Uterine smooth muscle cell (primary cell): ENCODE measurements around the gene RMDN3. TPM values are rescaled to one million over a fixed set of nuclear protein-coding genes. Genes with fewer than 3 reads are reported as not detected.

ENCODE experiments used
- total RNA-seq: library from RNA; depleted of rRNA; stranded (reverse); fragments of >200 nt; gene quantifications from 2 replicates; pipeline ENCODE4 v1.2.3, GENCODE V29; 2014

The RMDN3 gene, protein sequence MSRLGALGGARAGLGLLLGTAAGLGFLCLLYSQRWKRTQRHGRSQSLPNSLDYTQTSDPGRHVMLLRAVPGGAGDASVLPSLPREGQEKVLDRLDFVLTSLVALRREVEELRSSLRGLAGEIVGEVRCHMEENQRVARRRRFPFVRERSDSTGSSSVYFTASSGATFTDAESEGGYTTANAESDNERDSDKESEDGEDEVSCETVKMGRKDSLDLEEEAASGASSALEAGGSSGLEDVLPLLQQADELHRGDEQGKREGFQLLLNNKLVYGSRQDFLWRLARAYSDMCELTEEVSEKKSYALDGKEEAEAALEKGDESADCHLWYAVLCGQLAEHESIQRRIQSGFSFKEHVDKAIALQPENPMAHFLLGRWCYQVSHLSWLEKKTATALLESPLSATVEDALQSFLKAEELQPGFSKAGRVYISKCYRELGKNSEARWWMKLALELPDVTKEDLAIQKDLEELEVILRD
- 19.7 and 20.9 TPM in 2 replicates for total RNA-seq

GRCh38 chr15:40754883-40755811 lies at the start of gene RMDN3:
TSS of gene RMDN3 (minus strand) at chr15:40755254. CDS start at chr15:40754783, 471 bp downstream.

GRCh38 chr15:40769274-40770146 lies 14.5 kb upstream of the RMDN3 start, which contains the start of gene C15orf62:
TSS of gene C15orf62 (plus strand) at chr15:40769980. CDS start at chr15:40770496, 516 bp downstream.

GRCh38 chr15:40763801-40764628 lies 9.0 kb upstream of the RMDN3 start, which contains the start of gene GCHFR:
TSS of gene GCHFR (plus strand) at chr15:40764068. CDS start at chr15:40764181, 113 bp downstream.

DNA sequence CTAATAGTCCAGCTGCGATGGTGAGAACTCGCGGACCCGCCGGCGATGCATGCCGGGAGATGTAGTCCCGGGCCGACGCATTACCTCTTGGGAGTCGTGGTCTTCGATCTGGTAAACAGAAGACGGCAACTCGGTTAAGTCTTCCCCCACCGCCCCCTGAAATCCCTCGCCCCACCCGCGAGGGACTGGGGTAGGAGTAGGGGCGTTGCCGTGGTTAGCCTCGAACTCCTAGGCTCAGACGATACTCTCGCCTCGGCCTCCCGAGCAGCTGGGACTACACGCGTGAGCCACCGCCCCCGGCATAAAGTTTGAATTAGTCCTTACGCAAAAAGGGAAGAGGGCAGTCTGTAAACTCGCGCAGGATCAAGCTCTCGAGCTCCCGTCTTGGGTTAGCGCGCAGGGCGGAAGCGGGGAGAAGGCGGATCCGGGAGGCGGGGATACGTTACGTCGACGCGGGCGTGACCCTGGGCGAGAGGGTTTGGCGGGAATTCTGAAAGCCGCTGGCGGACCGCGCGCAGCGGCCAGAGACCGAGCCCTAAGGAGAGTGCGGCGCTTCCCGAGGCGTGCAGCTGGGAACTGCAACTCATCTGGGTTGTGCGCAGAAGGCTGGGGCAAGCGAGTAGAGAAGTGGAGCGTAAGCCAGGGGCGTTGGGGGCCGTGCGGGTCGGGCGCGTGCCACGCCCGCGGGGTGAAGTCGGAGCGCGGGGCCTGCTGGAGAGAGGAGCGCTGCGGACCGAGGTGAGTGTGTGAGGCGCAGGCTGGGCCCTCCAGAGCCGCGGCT lies 60.2 kb downstream of the RMDN3 start, which contains the start of gene RAD51:
Gene RAD51, plus strand, starts transcription at position 487 of the 781 bp plus-strand sequence. CDS start 3,585 bp downstream, outside the sequence.

Other genes starting within 250 kb of the RMDN3 start
- 18.2 and 19.1 TPM in 2 replicates for gene CCDC32, start 190.2 kb downstream of the RMDN3 start, total RNA-seq
- gene RPUSD2, start 186.0 kb downstream of the RMDN3 start, total RNA-seq: 14.0 and 18.0 TPM in 2 replicates
- gene KNL1, start 161.0 kb downstream of the RMDN3 start, total RNA-seq: 11.1 and 43.8 TPM in 2 replicates
- 4.9 and 11.0 TPM in 2 replicates for gene RAD51, start 60.1 kb downstream of the RMDN3 start, total RNA-seq
- gene GCHFR, start 8.8 kb upstream of the RMDN3 start, total RNA-seq: 1.6 and 1.7 TPM in 2 replicates
- not detected in 2 replicates for gene C15orf62, start 14.7 kb upstream of the RMDN3 start, total RNA-seq
- 25.1 and 31.5 TPM in 2 replicates for gene ZFYVE19, start 51.8 kb upstream of the RMDN3 start, total RNA-seq
- gene DNAJC17, start 52.2 kb upstream of the RMDN3 start, total RNA-seq: 18.9 and 51.0 TPM in 2 replicates
- gene PPP1R14D, start 73.5 kb upstream of the RMDN3 start, total RNA-seq: not detected in 2 replicates
- gene SPINT1, start 88.8 kb upstream of the RMDN3 start, total RNA-seq: 0.37 and 0.66 TPM in 2 replicates
- not detected in 2 replicates for gene RHOV, start 119.0 kb upstream of the RMDN3 start, total RNA-seq
- 51.7 and 59.8 TPM in 2 replicates for gene VPS18, start 139.2 kb upstream of the RMDN3 start, total RNA-seq
- 0.12 and 0.66 TPM in 2 replicates for gene DLL4, start 174.1 kb upstream of the RMDN3 start, total RNA-seq
- 36.5 and 49.2 TPM in 2 replicates for gene CHAC1, start 198.2 kb upstream of the RMDN3 start, total RNA-seq